ENCODE measurements around the gene KIZ.

KIZ gene

GRCh38 chr20:21272279-21272678 is 146.4 kb downstream of the KIZ start:
- peaks cover 0 to 7% of the 10 kb centered on the region in 2 donors for H3K9me3 ChIP-seq (ENCODE audit: control insufficient read depth in 1 of 2, low read length in 2 of 2)
- no peak overlapping the region for H3K27ac ChIP-seq (ENCODE audit: low read depth, low read length)
- H3K36me3 ChIP-seq (ENCODE audit: control insufficient read depth in 1 of 2, insufficient read depth in 2 of 2, low read length in 2 of 2): no peaks in the 10 kb centered on the region

GRCh38 chr20:21272679-21273078 is 146.8 kb downstream of the KIZ start:
- peaks cover 0 to 3% of the 10 kb centered on the region in 2 donors for H3K27me3 ChIP-seq (ENCODE audit: control insufficient read depth in 1 of 2, insufficient read depth in 2 of 2, low read length in 2 of 2)
- no peak overlapping the region for H3K27ac ChIP-seq (ENCODE audit: low read depth, low read length)
- H3K4me1 ChIP-seq (ENCODE audit: control insufficient read depth in 1 of 2, insufficient read depth in 2 of 2, low read length in 2 of 2): no peaks in the 10 kb centered on the region
- H3K9ac ChIP-seq (ENCODE audit: low read depth in 1 of 2, low read length in 2 of 2): no peak overlapping the region
- H3K9me3 ChIP-seq (ENCODE audit: control insufficient read depth in 1 of 2, low read length in 2 of 2): peaks cover 0 to 7% of the 10 kb centered on the region in 2 donors
- H3K4me3 ChIP-seq (ENCODE audit: low read depth in 1 of 2, low read length in 2 of 2): no peak overlapping the region
- H3K36me3 ChIP-seq (ENCODE audit: control insufficient read depth in 1 of 2, insufficient read depth in 2 of 2, low read length in 2 of 2): no peaks in the 10 kb centered on the region

More at GRCh38 chr20:21272279-21272678, 146.4 kb downstream of the KIZ start:
- no peak overlapping the region for H3K4me3 ChIP-seq (ENCODE audit: low read depth in 1 of 2, low read length in 2 of 2)
- H3K4me1 ChIP-seq (ENCODE audit: control insufficient read depth in 1 of 2, insufficient read depth in 2 of 2, low read length in 2 of 2): no peaks in the 10 kb centered on the region
- no peak overlapping the region for H3K9ac ChIP-seq (ENCODE audit: low read depth in 1 of 2, low read length in 2 of 2)
- H3K27me3 ChIP-seq (ENCODE audit: control insufficient read depth in 1 of 2, insufficient read depth in 2 of 2, low read length in 2 of 2): peaks cover 0 to 3% of the 10 kb centered on the region in 2 donors

- Histone ChIP-seq H3K27me3 (ENCODE audit: control insufficient read depth in 1 of 2, insufficient read depth in 2 of 2, low read length in 2 of 2) (no peaks in the 10 kb centered on the region), H3K9ac (ENCODE audit: low read depth in 1 of 2, low read length in 2 of 2) (no peak overlapping the region), H3K4me1 (ENCODE audit: control insufficient read depth in 1 of 2, insufficient read depth in 2 of 2, low read length in 2 of 2) (no peaks in the 10 kb centered on the region), H3K9me3 (ENCODE audit: control insufficient read depth in 1 of 2, low read length in 2 of 2) (peaks cover 0 to 7% of the 10 kb centered on the region in 2 donors), H3K4me3 (ENCODE audit: low read depth in 1 of 2, low read length in 2 of 2) (no peak overlapping the region), H3K36me3 (ENCODE audit: control insufficient read depth in 1 of 2, insufficient read depth in 2 of 2, low read length in 2 of 2) (no peaks in the 10 kb centered on the region), H3K27ac (ENCODE audit: low read depth, low read length) (no peak overlapping the region)
These were observed 148.0 kb downstream of the KIZ start for GRCh38 chr20:21273755-21274386.

DNA sequence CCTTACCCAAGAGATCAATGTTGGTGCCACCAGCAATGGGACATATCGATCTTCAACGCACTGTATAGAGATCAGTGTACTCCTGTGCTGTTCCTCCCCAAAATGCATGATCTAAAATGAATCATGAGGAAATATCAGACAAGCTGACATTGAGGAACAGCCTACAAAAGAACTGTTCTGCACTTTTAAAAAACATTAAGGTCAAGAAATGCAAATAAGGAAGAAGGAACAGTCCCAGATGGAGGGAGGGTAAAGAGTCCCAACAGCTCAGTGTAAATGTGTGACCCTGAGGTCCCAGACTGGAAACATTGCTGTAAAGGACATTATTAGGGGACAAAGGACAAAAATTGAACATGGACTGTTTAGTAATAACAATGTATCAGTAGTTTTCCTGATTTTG is 152.9 kb downstream of the KIZ start:
- Histone ChIP-seq H3K27ac (ENCODE audit: low read depth, low read length) (no peak overlapping the region), H3K4me3 (ENCODE audit: low read depth in 1 of 2, low read length in 2 of 2) (no peak overlapping the region), H3K9ac (ENCODE audit: low read depth in 1 of 2, low read length in 2 of 2) (no peak overlapping the region), H3K36me3 (ENCODE audit: control insufficient read depth in 1 of 2, insufficient read depth in 2 of 2, low read length in 2 of 2) (no peaks in the 10 kb centered on the region), H3K4me1 (ENCODE audit: control insufficient read depth in 1 of 2, insufficient read depth in 2 of 2, low read length in 2 of 2) (peaks cover 0 to 7% of the 10 kb centered on the region in 2 donors), H3K9me3 (ENCODE audit: control insufficient read depth in 1 of 2, low read length in 2 of 2) (no peaks in the 10 kb centered on the region), H3K27me3 (ENCODE audit: control insufficient read depth in 1 of 2, insufficient read depth in 2 of 2, low read length in 2 of 2) (no peaks in the 10 kb centered on the region)

- Histone ChIP-seq H3K9me3 (ENCODE audit: control insufficient read depth in 1 of 2, low read length in 2 of 2) (no peaks in the 10 kb centered on the region), H3K4me3 (ENCODE audit: low read depth in 1 of 2, low read length in 2 of 2) (no peak overlapping the region), H3K27ac (ENCODE audit: low read depth, low read length) (no peak overlapping the region), H3K36me3 (ENCODE audit: control insufficient read depth in 1 of 2, insufficient read depth in 2 of 2, low read length in 2 of 2) (no peaks in the 10 kb centered on the region), H3K9ac (ENCODE audit: low read depth in 1 of 2, low read length in 2 of 2) (no peak overlapping the region), H3K27me3 (ENCODE audit: control insufficient read depth in 1 of 2, insufficient read depth in 2 of 2, low read length in 2 of 2) (no peaks in the 10 kb centered on the region), H3K4me1 (ENCODE audit: control insufficient read depth in 1 of 2, insufficient read depth in 2 of 2, low read length in 2 of 2) (peaks cover 0 to 7% of the 10 kb centered on the region in 2 donors)
These were observed 154.0 kb downstream of the KIZ start for GRCh38 chr20:21279706-21280521.

GRCh38 chr20:21280522-21281016 is 154.7 kb downstream of the KIZ start:
- Histone ChIP-seq H3K9me3 (ENCODE audit: control insufficient read depth in 1 of 2, low read length in 2 of 2) (peaks cover 0 to under 1% of the 10 kb centered on the region in 2 donors), H3K27ac (ENCODE audit: low read depth, low read length) (no peak overlapping the region), H3K4me1 (ENCODE audit: control insufficient read depth in 1 of 2, insufficient read depth in 2 of 2, low read length in 2 of 2) (peaks cover 0 to 7% of the 10 kb centered on the region in 2 donors), H3K4me3 (ENCODE audit: low read depth in 1 of 2, low read length in 2 of 2) (no peak overlapping the region), H3K9ac (ENCODE audit: low read depth in 1 of 2, low read length in 2 of 2) (no peak overlapping the region), H3K36me3 (ENCODE audit: control insufficient read depth in 1 of 2, insufficient read depth in 2 of 2, low read length in 2 of 2) (no peaks in the 10 kb centered on the region), H3K27me3 (ENCODE audit: control insufficient read depth in 1 of 2, insufficient read depth in 2 of 2, low read length in 2 of 2) (no peaks in the 10 kb centered on the region)

GRCh38 chr20:21286775-21287174 is 160.9 kb downstream of the KIZ start:
- no peaks in the 10 kb centered on the region for H3K36me3 ChIP-seq (ENCODE audit: control insufficient read depth in 1 of 2, insufficient read depth in 2 of 2, low read length in 2 of 2)
- H3K27me3 ChIP-seq (ENCODE audit: control insufficient read depth in 1 of 2, insufficient read depth in 2 of 2, low read length in 2 of 2): peaks cover 3 to 6% of the 10 kb centered on the region in 2 donors
- H3K4me3 ChIP-seq (ENCODE audit: low read depth in 1 of 2, low read length in 2 of 2): no peak overlapping the region
- peaks cover 6% of the 10 kb centered on the region in 2 donors for H3K9me3 ChIP-seq (ENCODE audit: control insufficient read depth in 1 of 2, low read length in 2 of 2)
- H3K9ac ChIP-seq (ENCODE audit: low read depth in 1 of 2, low read length in 2 of 2): no peak overlapping the region
- no peaks in the 10 kb centered on the region for H3K4me1 ChIP-seq (ENCODE audit: control insufficient read depth in 1 of 2, insufficient read depth in 2 of 2, low read length in 2 of 2)
- no peak overlapping the region for H3K27ac ChIP-seq (ENCODE audit: low read depth, low read length)

GRCh38 chr20:21288587-21289370 is 162.9 kb downstream of the KIZ start:
- H3K27ac ChIP-seq (ENCODE audit: low read depth, low read length): no peak overlapping the region
- no peak overlapping the region for H3K9ac ChIP-seq (ENCODE audit: low read depth in 1 of 2, low read length in 2 of 2)
- H3K4me1 ChIP-seq (ENCODE audit: control insufficient read depth in 1 of 2, insufficient read depth in 2 of 2, low read length in 2 of 2): no peaks in the 10 kb centered on the region
- H3K27me3 ChIP-seq (ENCODE audit: control insufficient read depth in 1 of 2, insufficient read depth in 2 of 2, low read length in 2 of 2): peaks cover 3 to 6% of the 10 kb centered on the region in 2 donors
- H3K9me3 ChIP-seq (ENCODE audit: control insufficient read depth in 1 of 2, low read length in 2 of 2): peaks cover 6% of the 10 kb centered on the region in 2 donors
- no peak overlapping the region for H3K4me3 ChIP-seq (ENCODE audit: low read depth in 1 of 2, low read length in 2 of 2)
- H3K36me3 ChIP-seq (ENCODE audit: control insufficient read depth in 1 of 2, insufficient read depth in 2 of 2, low read length in 2 of 2): no peaks in the 10 kb centered on the region

- Histone ChIP-seq H3K4me3 (ENCODE audit: low read depth in 1 of 2, low read length in 2 of 2) (no peak overlapping the region), H3K9ac (ENCODE audit: low read depth in 1 of 2, low read length in 2 of 2) (no peak overlapping the region), H3K4me1 (ENCODE audit: control insufficient read depth in 1 of 2, insufficient read depth in 2 of 2, low read length in 2 of 2) (no peaks in the 10 kb centered on the region), H3K27me3 (ENCODE audit: control insufficient read depth in 1 of 2, insufficient read depth in 2 of 2, low read length in 2 of 2) (peaks cover 3 to 6% of the 10 kb centered on the region in 2 donors), H3K9me3 (ENCODE audit: control insufficient read depth in 1 of 2, low read length in 2 of 2) (peaks cover 6% of the 10 kb centered on the region in 2 donors), H3K27ac (ENCODE audit: low read depth, low read length) (no peak overlapping the region), H3K36me3 (ENCODE audit: control insufficient read depth in 1 of 2, insufficient read depth in 2 of 2, low read length in 2 of 2) (no peaks in the 10 kb centered on the region)
These were observed 163.8 kb downstream of the KIZ start for GRCh38 chr20:21289651-21290050.

All from duodenal mucosa (tissue), 2 donors.